Activated effector memory CD4-positive, alpha-beta T cell treated with anti-CD3 and anti-CD28 coated beads, Interleukin-2, amount 50 U/mL, for 16 hours (primary cell): ENCODE measurements around the gene TRIM47.

ENCODE experiments used
- DNase-seq: peaks from one replicate; pipeline ENCODE4 v3.0.0-alpha.2; 2020

TRIM47 gene

GRCh38 chr17:75828076-75828400 lies 50.3 kb downstream of the TRIM47 start:
- DNase-seq: no peak

DNA sequence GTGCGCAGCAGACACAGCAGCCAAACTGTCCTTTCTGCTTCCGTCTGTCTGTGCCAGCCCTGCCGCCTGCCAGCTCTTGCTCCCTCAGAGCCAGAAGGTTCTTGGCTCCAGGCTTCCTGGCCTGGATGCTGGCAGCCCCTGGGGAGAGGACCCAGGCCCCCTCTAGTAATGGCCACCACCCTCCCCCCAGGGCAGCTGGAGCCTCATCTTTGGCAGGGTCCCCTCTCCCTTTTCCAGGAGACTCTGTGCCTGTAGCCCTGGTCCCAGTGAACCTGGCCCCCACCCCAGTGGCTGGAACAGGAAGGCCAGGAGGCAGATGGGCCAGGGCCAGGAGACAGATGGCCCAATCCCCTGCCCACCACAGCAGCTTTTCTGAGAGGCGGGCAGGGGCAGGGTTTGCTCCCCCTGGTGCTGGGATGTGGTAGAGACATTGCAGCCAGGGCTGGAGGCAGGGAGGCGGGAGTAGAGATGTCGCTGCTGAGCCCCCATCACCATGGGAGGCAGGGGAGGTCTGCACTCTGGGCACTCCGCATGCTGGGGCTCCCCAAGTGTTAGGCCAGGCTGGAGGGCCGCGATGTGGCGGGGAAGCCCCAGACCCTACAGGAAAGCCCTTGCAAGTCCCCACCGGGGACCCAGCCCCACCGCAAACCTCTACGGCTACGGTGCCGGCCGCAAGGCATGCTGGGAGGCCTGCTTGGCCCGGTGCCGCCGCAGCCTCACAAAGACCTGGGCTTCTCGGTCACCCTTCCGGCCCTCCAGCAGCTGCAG lies 50.9 kb downstream of the TRIM47 start:
- DNase-seq: peak; percentile 88

GRCh38 chr17:75826561-75827307 lies 51.6 kb downstream of the TRIM47 start:
- DNase-seq: no peak

DNA sequence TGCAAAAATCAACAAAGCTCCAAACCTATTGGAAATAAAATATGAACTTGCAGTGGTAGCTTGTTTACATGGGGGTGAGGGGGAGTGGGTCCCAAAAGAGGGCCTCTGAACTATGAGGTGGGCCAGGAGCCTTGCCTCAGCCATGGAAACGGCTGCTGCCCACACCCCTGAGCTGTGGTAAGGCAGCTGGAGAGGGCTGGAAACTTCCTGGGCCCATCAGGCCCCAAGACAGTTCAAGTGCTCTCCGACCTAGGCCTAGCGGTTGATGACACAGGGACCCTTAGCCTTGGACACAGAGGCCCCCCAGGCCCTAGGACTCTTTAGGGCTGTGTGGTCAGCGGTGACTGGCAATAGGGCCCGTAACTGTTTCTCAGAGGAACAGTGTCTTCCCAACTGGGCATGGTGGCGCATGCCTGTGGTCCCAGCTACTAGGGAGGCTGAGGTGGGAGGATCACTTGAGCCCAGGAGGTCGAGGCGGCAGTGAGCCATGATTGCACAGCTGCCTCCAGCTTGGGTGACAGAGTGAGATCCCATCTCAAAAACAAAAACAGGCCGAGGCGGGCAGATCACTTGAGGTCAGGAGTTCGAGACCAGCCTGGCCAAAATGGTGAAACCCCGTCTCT lies 52.5 kb downstream of the TRIM47 start:
- no peak for DNase-seq

- DNase-seq: no peak
Observed at GRCh38 chr17:75825149-75825552, 53.2 kb downstream of the TRIM47 start.

GRCh38 chr17:75824666-75825065 lies 53.7 kb downstream of the TRIM47 start:
- DNase-seq: no peak
